Amniotic stem cell (primary cell): ENCODE data around the gene FBXL19.
A peak's percentile ranks its signal among the peaks of the same experiment; 100 is the strongest.

ENCODE experiments used
- DNase-seq: peaks from one replicate; lab custom pipeline; 2025; lab: John Stamatoyannopoulos, UW

FBXL19 gene

DNA sequence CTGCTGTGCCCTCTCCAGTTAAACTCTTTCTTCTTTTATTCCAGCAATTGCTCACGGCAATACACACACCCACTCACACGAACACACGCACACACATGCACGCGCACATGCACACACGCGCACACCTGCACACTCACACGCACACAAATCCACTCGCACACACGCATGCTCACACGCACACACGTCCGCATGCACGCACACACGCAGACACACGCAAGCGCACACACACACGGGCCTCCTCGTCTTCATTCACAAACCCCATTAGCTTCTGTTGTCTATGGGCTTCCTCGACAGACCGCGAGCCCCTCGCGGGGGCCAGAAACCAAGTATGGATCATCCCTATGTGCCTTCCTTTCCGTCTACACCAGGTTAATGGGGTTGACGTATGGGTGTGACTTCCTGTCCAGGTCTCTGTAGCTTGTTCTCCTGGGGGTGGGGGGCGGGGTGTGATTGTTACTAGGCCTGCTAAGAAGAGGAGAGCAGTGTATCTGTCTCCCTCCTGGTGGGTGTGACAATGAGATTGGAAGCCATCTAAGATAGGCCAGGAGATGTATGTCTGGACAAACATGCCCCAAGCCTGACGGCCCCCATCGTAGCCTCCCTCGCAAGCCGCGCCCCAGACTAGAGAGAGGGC, 27.6 kb upstream of the FBXL19 start:
- no peak for DNase-seq

DNA sequence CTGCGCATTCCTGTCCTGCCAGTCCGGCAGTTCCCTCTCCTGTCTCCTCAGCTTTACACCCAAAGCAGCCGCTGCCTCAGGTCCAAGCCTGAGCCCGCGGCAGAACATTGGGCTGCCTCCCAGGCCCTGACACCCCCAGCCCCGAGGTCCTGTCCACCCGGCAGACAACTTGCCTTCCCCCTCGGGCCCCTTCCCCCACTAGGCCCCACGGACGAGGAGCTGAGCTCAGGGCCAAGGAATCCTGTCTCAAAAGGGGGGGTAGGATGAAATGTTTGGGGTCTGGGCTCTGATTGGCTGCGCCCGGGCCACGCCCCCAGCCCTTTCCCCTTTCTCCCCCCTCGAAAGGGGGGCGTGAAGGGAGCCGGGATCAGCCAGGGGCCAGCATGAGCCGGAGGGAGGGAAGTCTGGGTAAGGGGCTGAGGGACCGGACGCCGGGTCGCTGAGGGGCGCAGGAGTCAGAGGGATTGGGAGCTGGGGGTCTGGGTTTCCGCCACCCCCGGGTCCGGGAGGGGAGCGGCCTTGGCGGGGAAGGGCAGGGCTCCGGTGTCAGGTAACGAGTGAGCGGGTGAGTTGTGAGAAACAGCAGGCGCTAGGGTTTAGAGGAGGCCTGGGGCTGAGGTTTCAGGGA, 27.0 kb upstream of the FBXL19 start, which contains the start of gene CTF1:
Gene CTF1 (plus strand): TSS at position 354 of the 628 bp plus-strand sequence. CDS start 30 bp downstream, at position 384.
- peak; percentile 73 for DNase-seq

DNA sequence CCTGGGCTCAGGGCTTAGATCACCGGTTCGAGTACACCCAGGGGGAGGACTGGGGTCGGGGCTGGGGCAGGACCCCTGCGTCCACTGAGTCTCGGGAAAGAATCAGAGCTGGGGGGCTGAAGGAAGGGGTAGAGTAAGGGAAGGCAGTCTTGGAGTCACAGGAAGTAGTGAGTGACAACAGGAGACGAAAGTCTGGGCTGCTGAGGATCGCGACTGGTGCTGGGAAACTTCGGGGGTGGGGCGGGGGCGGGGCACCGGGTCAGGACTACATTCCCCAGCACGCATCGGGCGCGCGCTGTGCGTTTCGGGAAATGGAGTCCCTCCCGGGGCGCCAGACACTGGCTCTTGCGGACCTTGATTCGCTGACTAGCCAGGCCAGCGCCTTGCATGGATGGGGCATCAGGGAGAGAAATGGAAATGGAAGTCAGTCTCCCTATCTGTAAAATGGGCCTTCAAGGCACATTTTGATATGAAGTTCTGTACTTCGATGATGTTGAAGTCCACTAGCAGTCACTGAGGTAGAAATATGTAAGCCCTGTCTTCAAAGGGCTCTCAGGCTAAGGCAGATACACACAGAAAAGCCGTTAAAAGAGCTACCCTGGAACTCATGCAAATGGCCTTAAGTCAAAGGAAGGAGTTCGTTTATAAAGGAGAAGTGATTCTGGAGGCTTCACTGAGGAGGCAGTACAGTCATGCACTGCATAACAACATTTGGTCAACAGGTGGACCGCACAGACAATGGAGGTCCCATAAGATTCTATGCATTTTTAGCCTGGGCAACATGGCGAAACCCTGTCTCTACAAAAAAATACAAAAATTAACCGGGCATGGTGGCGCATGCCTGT, 26.3 kb upstream of the FBXL19 start:
- DNase-seq, result peak; percentile 86

DNA sequence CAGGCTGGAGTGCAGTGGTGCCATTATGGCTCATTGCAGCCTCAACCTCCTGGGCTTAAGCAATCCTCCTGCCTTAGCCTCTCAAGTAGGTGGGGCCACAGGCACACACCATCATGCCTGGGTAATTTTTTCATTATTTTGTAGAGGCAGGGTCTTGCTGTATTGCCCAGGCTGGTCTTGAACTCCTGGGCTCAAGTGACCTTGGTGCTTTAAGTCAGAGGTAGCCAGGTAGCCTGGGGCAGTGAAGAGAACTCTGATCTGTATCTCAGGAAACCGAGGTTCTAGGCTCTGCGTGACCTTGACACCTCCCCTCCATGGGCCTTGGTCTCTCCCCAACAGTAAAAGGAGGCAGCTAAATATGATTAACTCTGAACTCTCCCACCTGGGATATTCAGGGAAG, 23.6 kb upstream of the FBXL19 start:
- no peak for DNase-seq

DNA sequence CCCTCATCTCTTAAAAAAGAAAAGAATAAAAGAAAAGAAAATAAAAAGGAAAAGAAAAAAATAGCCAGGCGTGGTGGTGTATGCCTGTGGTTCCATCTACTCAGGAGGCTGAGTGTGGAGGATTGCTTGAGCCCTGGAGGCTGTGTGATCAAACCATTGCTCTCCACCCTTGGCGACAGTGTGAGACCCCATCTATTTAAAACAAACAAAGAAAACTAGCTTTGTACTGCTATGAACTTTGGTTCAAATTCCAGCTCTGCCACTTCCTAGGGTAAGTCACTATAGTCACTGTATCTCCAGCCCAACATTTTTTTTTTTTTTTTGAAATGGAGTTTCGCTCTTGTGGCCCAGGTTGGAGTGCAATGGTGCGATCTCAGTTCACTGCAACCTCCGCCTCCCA, 22.8 kb upstream of the FBXL19 start:
- no peak for DNase-seq

DNA sequence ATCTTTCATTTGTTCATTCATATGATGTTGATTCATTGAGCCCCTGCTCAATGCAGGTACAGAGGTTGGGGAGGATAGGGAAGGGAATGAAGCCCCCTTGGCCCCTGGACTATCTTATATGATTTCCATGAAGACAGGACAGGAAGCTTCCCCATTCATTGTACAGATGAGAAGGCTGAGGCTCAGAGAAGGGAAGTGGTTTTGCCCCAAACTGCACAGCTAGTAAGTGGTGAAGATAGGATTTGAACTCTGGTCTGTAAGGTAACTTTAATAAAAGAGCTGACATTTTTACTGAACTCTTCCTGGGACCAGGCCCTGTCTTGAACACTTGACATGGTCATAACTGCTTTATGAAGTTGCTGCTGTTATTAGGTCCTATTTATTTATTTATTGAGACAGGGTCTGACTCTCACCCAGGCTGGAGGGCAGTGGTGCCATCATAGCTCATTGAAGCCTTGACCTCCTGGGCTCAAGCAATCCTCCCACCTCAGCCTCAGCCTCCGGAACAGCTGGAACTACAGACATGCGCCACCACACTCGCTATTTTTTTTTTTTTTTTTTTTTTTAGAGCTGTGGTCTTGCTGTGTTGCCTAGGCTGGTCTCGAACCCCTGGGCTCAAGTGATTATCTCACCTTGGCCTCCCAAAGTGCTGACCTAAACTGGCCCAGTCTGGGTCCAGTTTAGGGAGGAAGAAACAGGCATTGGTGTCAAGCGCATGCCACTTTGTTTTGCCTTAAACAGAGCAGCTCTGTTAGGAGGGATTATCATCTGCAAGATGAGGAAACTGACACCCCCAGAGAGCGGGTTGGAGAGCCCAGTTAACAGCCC, 22.0 kb upstream of the FBXL19 start:
- no peak for DNase-seq

DNA sequence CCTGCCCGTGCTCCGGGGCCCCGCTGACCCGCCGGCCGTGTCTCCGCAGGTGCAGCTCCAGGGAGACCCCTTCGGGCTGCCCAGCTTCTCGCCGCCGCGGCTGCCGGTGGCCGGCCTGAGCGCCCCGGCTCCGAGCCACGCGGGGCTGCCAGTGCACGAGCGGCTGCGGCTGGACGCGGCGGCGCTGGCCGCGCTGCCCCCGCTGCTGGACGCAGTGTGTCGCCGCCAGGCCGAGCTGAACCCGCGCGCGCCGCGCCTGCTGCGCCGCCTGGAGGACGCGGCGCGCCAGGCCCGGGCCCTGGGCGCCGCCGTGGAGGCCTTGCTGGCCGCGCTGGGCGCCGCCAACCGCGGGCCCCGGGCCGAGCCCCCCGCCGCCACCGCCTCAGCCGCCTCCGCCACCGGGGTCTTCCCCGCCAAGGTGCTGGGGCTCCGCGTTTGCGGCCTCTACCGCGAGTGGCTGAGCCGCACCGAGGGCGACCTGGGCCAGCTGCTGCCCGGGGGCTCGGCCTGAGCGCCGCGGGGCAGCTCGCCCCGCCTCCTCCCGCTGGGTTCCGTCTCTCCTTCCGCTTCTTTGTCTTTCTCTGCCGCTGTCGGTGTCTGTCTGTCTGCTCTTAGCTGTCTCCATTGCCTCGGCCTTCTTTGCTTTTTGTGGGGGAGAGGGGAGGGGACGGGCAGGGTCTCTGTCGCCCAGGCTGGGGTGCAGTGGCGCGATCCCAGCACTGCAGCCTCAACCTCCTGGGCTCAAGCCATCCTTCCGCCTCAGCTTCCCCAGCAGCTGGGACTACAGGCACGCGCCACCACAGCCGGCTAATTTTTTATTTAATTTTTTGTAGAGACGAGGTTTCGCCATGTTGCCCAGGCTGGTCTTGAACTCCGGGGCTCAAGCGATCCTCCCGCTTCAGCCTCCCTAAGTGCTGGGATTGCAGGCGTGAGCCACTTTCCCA, 21.1 kb upstream of the FBXL19 start:
- DNase-seq, result peak; percentile 42

DNA sequence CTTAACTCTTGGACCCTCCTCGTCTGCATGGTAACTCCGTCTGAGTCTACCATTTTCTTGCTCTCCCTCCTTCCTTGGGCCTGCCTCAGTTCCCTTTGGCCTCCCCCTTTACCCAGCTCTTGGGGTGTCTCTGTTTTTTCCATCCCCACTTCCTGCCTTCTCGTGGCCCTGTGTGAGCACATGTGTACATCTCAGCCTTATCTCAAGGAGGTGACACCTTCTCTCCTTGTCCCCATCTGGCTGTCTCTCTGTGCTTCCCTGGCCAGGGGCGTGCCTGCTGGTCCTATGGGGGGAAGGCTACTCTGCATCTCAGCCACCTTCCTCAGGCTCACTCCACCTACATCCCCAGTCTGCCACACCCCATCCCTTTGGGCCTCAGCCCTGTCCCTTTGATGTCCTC, 20.4 kb upstream of the FBXL19 start:
- no peak for DNase-seq

DNA sequence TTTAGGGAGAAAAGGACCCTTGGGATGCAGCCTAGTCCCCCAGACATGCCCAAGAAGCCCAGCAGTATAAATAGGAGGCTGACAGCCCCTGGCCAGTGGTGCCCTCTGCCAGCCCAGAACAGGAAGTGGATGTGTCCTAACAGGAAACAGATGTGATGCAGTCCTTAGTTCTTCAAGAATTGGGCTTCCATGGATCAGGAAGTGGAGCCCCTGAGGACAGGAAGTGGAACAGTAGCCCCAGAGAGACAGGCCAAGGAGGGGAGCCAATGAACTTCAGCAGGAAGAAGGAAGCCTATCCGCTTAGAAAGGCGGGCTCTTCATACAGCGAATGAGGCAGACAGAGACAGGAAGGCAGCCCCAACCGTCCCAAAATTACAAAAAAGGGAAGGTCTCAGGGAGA, 19.8 kb upstream of the FBXL19 start:
- DNase-seq, result no peak

DNA sequence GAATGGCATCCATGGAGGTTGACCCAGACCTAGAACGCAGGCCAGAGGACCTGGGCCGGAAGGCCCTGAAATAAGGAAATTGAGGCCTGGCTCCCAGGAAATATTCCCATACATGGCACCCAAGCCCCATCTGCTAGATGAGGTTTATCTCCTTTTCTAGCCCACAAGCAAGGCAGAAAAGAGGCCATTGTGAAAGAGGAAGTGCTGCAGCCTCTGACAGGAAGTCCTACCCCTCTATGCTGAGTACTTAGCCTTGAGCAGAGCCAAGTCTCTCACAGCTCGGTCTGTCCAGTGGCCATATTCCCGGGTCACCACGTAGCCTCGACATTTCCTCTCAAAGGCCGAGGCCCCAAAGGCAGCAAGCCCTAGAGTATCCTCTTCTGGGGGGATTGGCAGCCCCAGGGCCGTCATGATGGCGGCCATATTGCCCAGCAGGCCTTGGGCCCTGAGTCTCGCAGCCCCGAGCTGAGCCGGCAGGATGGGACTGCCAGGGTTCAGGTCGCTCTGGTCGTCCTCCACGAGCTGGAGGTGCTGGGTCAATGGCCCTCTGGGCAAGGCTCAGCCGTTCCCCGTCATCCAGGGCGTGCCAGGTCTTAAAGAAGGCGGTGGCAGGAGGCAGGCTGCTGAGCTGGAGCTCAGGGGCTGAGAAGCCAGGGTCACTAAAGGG, 19.1 kb upstream of the FBXL19 start:
- no peak for DNase-seq

DNA sequence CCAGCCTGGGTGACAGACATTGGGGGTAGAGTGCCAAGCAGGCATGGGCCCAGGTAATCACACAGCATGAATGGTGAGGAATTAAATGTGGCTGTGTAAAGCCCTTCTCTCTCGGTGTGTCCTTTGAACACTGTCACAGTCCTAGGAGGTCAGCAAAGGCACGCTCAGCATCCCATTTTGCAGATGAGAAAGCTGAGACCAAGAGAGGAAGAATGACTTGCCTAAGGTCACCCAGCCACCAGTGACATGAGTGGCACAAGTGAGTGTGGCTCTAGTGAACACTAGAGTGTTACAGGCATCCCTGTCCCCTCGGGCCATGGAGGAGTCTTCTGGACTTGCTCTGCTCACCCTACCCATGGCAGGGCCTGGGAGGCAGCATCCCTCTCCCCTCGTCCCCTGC, 16.3 kb upstream of the FBXL19 start:
- no peak for DNase-seq

DNA sequence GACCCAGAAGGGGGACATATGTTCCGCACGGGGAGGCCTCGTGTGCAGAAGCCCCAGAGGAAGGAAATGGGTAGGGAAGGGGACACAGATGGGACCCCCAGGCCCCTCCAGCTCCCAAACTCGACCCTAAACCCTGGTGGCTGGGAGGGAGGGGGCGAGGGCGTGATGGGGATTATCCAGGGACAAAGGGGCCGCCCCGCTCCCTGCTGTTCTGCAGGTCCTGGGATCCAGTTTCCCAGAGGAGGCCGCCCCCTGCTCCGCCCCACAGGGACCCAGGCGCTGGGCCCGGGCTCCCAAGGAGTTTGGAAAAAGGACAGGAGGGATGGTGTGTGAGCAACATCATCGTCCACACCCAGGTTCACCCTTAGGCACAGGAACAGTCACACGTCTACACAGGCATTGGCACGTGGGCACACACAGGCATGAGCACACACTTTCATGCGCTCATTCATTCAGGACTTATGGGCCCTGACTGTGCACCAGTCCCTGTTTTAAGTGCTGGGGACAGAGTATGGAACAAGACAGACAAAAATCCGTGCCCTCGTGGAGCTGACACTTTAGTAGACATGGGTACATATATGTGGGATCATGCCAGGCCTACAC, 12.8 kb upstream of the FBXL19 start:
- DNase-seq, result no peak

DNA sequence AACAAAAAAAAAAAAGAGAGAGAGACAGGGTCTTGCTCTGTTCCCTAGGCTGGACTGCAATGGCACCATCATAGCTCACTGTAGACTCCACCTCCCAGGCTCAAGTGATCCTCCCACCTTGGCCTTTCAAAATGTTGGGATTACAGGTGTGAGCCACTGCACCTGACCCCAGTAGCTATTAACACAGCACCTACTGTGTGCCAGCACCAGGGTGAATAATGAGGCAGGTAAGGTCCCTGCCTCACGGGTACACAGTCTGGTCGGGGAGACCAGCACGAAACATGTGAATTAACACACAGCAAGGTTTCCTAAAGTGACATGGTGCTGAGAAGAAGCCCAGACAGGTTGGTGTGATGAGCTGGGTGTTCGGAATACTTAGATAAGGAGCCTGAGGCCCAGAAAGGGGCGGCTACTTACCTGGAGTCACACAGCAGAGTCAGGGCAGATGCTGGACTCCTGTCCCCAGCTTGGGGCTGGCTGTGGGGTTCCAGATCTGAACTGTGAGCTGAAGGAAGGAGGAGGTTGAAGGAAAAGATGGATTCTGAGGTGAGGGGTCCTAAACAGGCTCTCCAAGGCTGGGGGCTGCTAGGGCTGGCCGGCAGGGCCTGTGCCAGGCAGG, 10.5 kb upstream of the FBXL19 start:
- no peak for DNase-seq

DNA sequence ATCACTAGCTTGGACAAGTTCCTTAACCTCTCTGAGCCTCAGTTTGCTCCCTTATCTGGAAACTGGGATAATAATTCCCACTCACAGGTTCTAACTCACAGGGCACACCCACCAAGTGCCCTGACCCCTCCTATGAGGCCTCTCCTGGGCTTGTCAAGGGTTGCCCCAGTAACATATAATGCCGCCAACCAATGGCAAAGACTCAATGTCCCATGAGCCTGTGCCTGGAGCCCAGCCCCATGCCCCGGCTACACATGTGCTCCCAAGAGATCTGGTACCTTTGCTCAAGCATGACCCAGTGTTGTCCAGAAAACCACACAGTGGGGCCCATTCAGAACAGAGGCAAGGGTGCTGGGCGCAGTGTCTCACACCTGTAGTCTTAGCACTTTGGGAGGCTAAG, 8.5 kb upstream of the FBXL19 start:
- DNase-seq, result no peak

DNA sequence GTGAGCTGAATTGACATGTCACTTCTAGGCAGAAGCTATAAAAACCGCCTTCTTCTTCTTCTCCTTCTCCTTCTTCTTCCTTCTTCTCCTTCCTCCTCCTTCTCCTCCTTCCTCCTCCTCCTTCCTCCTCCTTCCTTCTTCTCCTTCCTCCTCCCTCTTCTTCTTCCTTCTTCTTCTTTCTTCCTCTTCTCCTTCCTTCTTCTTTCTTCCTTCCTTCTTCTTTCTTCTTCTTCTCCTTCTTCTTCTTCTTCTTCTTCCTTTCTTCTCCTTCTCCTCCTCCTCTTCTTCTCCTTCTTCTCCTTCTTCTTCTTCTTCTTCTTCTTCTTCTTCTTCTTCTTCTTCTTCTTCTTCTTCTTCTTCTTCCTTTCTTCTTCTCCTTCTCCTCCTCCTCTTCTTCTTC, 4.8 kb upstream of the FBXL19 start:
- DNase-seq, result no peak

DNA sequence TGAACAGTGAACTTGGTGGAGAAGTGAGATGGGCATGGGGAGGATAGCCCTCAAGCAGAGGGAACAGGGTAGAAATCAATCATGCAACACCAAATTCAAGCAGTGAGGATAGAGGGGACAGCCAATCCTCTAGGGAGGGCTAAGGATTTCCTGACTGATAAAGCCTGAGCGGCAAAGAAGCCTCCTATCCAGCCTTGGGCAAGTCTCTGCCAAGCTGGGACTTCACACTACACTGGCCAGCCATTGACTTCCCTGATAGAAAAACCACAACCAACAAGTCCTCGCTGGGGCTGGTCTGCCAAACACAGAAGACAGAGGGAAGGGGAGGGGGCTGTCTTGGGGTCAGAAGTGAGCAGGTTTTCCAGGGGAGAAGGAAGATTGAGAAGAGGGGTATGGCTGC, 2.5 kb upstream of the FBXL19 start:
- DNase-seq, result no peak

DNA sequence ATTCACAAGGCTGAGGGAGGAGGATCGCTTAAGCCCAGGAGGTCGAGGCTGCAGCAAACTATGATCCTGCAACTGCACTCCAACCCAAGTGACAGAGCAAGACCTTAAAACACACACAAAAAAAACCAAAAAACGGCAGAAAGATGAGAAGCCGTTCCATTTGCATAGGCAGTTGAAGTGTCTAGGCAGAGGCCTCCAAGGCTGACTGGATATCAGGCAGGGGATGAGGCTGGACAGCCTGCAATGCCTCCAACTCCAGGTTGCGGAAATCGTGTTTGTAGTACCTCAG, 2.0 kb upstream of the FBXL19 start:
- DNase-seq, result no peak

DNA sequence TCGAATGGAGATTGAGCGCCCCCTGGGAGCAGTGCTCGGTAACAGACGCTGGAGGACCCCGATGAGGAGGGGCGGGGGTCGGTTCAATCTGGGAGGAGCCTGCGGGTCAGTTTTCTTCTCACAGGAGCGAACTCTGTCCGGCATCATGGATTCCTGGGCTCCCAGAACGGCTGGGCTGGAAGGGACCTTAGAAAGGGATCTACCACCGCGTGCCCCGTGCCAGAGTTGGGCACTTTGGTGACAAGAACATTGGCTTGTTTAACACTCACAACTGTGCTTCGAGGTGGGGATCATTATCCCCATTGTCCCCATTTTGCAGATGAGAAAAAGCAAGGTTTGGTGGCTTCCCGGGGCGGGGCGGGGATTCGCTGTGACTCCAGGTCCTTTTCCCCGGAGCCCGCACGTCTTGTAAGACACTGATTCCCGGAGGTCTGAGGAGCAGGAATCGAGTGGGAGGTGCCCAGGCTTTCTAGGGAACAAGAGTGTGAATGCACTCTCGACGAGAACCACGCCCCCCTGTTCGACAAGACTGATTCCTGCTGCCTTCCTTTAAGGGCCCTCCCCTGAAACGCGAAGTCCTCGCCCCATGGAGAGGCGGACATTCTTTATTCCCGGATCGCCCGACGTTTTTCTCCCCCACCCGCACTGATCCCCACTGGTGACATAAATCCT, 1.5 kb upstream of the FBXL19 start:
- DNase-seq, result peak; percentile 90

DNA sequence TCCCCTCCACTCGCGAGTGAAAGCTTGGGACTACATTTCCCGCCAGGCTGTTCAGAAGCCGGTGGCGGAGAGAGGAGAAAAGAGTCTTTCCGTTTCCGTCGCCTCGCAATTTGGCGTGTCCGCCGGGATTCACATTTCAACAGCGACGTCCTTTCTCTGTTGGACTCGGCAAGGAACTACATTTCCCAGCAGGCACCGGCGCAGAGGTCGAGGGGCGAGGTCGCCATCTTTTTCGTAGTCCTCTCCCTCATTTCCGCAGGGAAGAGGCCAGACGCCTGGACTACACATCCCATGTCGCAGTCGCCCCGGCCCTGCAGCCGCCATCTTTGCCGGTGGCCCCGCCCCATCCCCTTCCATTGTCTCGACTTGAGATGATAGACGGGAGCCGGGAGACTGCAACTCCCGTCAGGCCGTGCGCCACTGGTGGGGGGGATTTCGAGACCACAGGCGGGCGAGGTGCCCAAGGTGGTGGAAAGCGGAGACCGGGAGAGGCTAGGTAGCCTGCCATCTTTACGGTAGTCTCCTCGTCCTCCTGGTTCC, 882 bp upstream of the FBXL19 start:
- peak; percentile 99 for DNase-seq
